Epithelial cell of alveolus of lung (primary cell): ENCODE results near the gene AGTPBP1. TPM values are rescaled to one million over a fixed set of nuclear protein-coding genes. Genes with fewer than 3 reads are reported as not detected.

Experiments used
- total RNA-seq: library from RNA; depleted of rRNA; stranded (reverse); fragments of >200 nt; gene quantifications from 2 replicates; pipeline ENCODE4 v1.2.1, GENCODE V29; 2015

The AGTPBP1 gene
- 8.8 and 12.0 TPM in 2 replicates for total RNA-seq

GRCh38 chr9:85741875-85742596, at the start of gene AGTPBP1:
TSS of gene AGTPBP1 (minus strand) at chr9:85741954. CDS start at chr9:85712533, 29,421 bp downstream.

Other genes with a start within 250 kb of the AGTPBP1 start
- 11.2 and 13.3 TPM in 2 replicates for gene NAA35, start 199.2 kb upstream of the AGTPBP1 start, total RNA-seq